ENCODE results near the gene TAS2R39. TPM values are rescaled to one million over a fixed set of nuclear protein-coding genes. Genes with fewer than 3 reads are reported as not detected.

Gene TAS2R39
- total RNA-seq, 1 donor from 2014 or later, result not detected

- intact Hi-C loops (cut with micrococcal nuclease), result loop anchor here (2.0 kb wide), 1 partner anchor 206 kb away; no protein-coding TSS in a partner anchor
- DNase-seq (no peak), ATAC-seq (peak; percentile 67)
Observed at GRCh38 chr7:143214789-143215679, 31.8 kb downstream of the TAS2R39 start.

GRCh38 chr7:143216151-143216550 is 32.9 kb downstream of the TAS2R39 start:
- intact Hi-C loops (cut with micrococcal nuclease), result no loop called here
- DNase-seq, result no peak

GRCh38 chr7:143216686-143217085 is 33.5 kb downstream of the TAS2R39 start:
- intact Hi-C loops (cut with micrococcal nuclease), result no loop called here
- DNase-seq (no peak), ATAC-seq (no peak)

More at GRCh38 chr7:143216151-143216550, 32.9 kb downstream of the TAS2R39 start:
- ATAC-seq, result no peak

- no peak for DNase-seq
- ATAC-seq, result no peak
- intact Hi-C loops (cut with micrococcal nuclease), result no loop called here
Observed at GRCh38 chr7:143217806-143218205, 34.6 kb downstream of the TAS2R39 start.

GRCh38 chr7:143221286-143221685 is 38.1 kb downstream of the TAS2R39 start:
- DNase-seq, result no peak
- intact Hi-C loops (cut with micrococcal nuclease), result no loop called here
- no peak for ATAC-seq

- intact Hi-C loops (cut with micrococcal nuclease), result no loop called here
- no peak for DNase-seq
- no peak for ATAC-seq
Observed at GRCh38 chr7:143221737-143222136, 38.5 kb downstream of the TAS2R39 start, which contains the start of gene TAS2R40. Gene TAS2R40 (plus strand): TSS chr7:143222037. CDS start chr7:143222079, 42 bp downstream.

- ATAC-seq (peak; percentile 51), DNase-seq (peak; percentile 35)
- intact Hi-C loops (cut with micrococcal nuclease), result no loop called here
Observed at GRCh38 chr7:143222782-143223181, 39.6 kb downstream of the TAS2R39 start.

- intact Hi-C loops (cut with micrococcal nuclease), result no loop called here
- no peak for ATAC-seq
- DNase-seq, result no peak
Observed at GRCh38 chr7:143223784-143224183, 40.6 kb downstream of the TAS2R39 start.

- intact Hi-C loops (cut with micrococcal nuclease), result no loop called here
- no peak for ATAC-seq
- no peak for DNase-seq
Observed at GRCh38 chr7:143225047-143225446, 41.8 kb downstream of the TAS2R39 start.

- ATAC-seq, result no peak
- intact Hi-C loops (cut with micrococcal nuclease), result no loop called here
- DNase-seq, result no peak
Observed at GRCh38 chr7:143227806-143228205, 44.6 kb downstream of the TAS2R39 start.

GRCh38 chr7:143229054-143229790 is 46.0 kb downstream of the TAS2R39 start:
- no peak for ATAC-seq
- intact Hi-C loops (cut with micrococcal nuclease), result no loop called here

GRCh38 chr7:143230602-143231457 is 47.6 kb downstream of the TAS2R39 start:
- ATAC-seq, result no peak
- intact Hi-C loops (cut with micrococcal nuclease), result no loop called here
- no peak for DNase-seq

More at GRCh38 chr7:143229054-143229790, 46.0 kb downstream of the TAS2R39 start:
- no peak for DNase-seq

Other genes starting within 250 kb of the TAS2R39 start
- not detected for gene TRPV5, start 249.7 kb upstream of the TAS2R39 start, total RNA-seq
- not detected for gene LLCFC1, start 243.9 kb upstream of the TAS2R39 start, total RNA-seq
- 0.27 TPM for gene KEL, start 221.1 kb upstream of the TAS2R39 start, total RNA-seq
- not detected for gene OR9A2, start 156.3 kb upstream of the TAS2R39 start, total RNA-seq
- gene OR6V1, start 131.1 kb upstream of the TAS2R39 start, total RNA-seq, result not detected
- not detected for gene PIP, start 51.3 kb upstream of the TAS2R39 start, total RNA-seq
- gene TAS2R40, start 38.6 kb downstream of the TAS2R39 start, total RNA-seq, result not detected
- gene GSTK1, start 80.0 kb downstream of the TAS2R39 start, total RNA-seq, result 303 TPM
- 20.3 TPM for gene TMEM139, start 101.5 kb downstream of the TAS2R39 start, total RNA-seq
- gene CASP2, start 104.9 kb downstream of the TAS2R39 start, total RNA-seq, result 12.6 TPM
- not detected for gene CLCN1, start 132.7 kb downstream of the TAS2R39 start, total RNA-seq
- gene FAM131B, start 179.3 kb downstream of the TAS2R39 start, total RNA-seq, result 0.57 TPM
- 73.9 TPM for gene ZYX, start 197.9 kb downstream of the TAS2R39 start, total RNA-seq
- not detected for gene EPHA1, start 225.4 kb downstream of the TAS2R39 start, total RNA-seq

Measured in left ventricle myocardium superior (tissue), 1 donor.